HG03571 (cell line): ENCODE data around the gene NT5C1A.

ENCODE experiments used
- ATAC-seq: cut with Tn5 transposase; IDR thresholded peaks from one replicate; pipeline ENCODE4 v1.9.1; 2021; ENCODE audit not compliant: unreplicated experiment

NT5C1A gene

GRCh38 chr1:39613250-39613649 lies 58.7 kb downstream of the NT5C1A start:
- ATAC-seq, result no peak

DNA sequence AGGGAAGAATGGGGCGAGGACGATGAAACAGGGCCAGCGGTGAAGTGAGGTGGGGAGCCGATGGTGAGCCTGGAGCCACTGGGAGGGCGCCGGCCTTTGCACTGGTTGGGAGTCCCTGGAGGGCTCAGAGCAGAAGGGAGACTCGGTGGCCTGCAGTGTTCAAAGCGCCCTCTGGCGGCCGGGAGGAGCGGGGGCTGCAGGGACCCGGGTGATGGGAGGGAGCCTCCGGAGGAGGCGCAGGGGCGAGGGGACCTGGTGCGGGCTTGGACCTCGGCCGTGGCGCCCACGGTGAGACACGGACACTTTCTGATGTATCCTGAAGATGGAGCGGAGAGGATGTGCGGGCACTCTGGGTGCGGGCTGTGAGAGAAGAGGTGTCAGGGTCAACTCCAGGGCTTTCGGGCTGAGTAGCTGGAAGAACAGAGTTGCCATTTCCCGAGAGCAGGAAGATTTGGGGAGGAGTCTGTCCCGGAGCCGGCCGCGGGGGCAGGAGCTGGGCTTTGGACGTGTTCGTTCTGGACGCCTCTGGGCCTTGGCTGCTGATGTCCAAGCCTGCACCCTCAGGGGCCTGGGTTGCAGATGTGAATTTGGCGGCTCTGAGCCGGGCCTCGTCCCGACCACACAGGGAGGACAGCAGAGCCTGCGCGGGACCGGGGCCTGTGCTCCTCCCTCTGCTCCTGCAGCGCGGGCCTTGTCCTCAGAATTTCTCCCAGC lies 62.1 kb downstream of the NT5C1A start:
- ATAC-seq, result no peak
